Lower leg skin (tissue), 3 donors: ENCODE data around the gene FANCC.

Experiments used
- CTCF ChIP-seq, 3 donors: fragments of 450-650 bp; IDR thresholded peaks; one replicate each; pipeline ENCODE4 v1.5.1; 2016; ENCODE audit warnings: antibody characterized with exemption in 3 of 3, mild to moderate bottlenecking in 3 of 3, moderate library complexity in 2 of 3
- POLR2A ChIP-seq, 2 donors: fragments of 450-650 bp; IDR thresholded peaks; one replicate each; pipeline ENCODE4 v1.6.1; 2016 to 2017; ENCODE audit warnings: antibody characterized with exemption in 2 of 2, mild to moderate bottlenecking in 1 of 2, moderate library complexity in 1 of 2

DNA sequence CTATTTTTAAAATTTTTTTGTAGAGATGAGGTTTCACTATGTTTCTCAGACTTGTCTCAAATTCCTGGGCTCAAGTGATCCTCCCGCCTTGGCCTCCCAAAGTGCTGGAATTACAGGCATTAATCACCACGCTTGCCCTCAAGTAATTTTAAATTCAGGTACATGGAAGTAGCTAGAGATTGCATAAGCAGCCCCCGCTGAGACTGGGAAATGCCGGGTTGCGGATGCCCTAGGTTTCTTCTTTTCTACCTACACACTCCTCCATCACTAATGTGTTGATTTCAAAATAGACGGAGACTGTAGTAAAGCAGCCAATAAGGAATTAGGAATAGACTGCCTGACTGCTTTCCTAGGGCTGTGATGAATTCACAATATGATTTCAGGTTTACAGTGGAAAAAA lies 202.4 kb downstream of the FANCC start:
- TF ChIP-seq CTCF (IDR thresholded peaks at IDR 0.05) = no peak
- TF ChIP-seq POLR2A (IDR thresholded peaks at IDR 0.05) = no peak
